Neural cell (in vitro differentiated cells): ENCODE measurements around the gene ZFYVE1. TPM values are rescaled to one million over a fixed set of nuclear protein-coding genes. Genes with fewer than 3 reads are reported as not detected.
A peak's percentile ranks its signal among the peaks of the same experiment; 100 is the strongest.

Source experiments
- H2AFZ ChIP-seq: fragments of 200-600, 300-800 bp; sonication (generic), shearing (Covaris generic); 2 replicates; pipeline ENCODE4 v1.6.0; 2014; ENCODE audit warnings: low read depth, mild to moderate bottlenecking, antibody characterized with exemption, low read length, moderate library complexity
- H3F3A ChIP-seq: fragments of 200-600 bp; shearing (Covaris generic); 2 replicates; pipeline ENCODE4 v1.6.1; 2016; ENCODE audit warnings: mild to moderate bottlenecking, moderate library complexity, mixed read lengths, antibody characterized with exemption, low read length; ENCODE audit not compliant: insufficient read depth, poor library complexity, severe bottlenecking
- H3K27ac ChIP-seq: fragments of 200-600, 300-800 bp; sonication (generic), shearing (Covaris generic); 2 replicates; pipeline ENCODE4 v1.5.1; 2014; ENCODE audit warnings: mild to moderate bottlenecking, low read length, moderate library complexity
- H3K27me3 ChIP-seq: fragments of 300-800, 200-600 bp; sonication (generic), shearing (Covaris generic); 2 replicates; pipeline ENCODE4 v1.6.0; 2014; ENCODE audit warnings: mild to moderate bottlenecking, low read depth, low read length, moderate library complexity; ENCODE audit not compliant: insufficient read depth
- H3K36me3 ChIP-seq: fragments of 300-800, 200-600 bp; sonication (generic), shearing (Covaris generic); 2 replicates; pipeline ENCODE4 v1.5.1; 2014; ENCODE audit warnings: mild to moderate bottlenecking, antibody characterized with exemption, low read length, moderate library complexity; ENCODE audit not compliant: insufficient read depth
- H3K4me2 ChIP-seq: fragments of 300-800, 200-600 bp; sonication (generic), shearing (Covaris generic); 2 replicates; pipeline ENCODE4 v1.6.0; 2014; ENCODE audit warnings: mild to moderate bottlenecking, low read length
- H3K4me3 ChIP-seq: fragments of 300-800, 200-600 bp; sonication (generic), shearing (Covaris generic); 2 replicates; pipeline ENCODE4 v1.5.1; 2014; ENCODE audit warnings: mild to moderate bottlenecking, low read length, moderate library complexity
- H3K79me2 ChIP-seq: fragments of 200-600 bp; shearing (Covaris generic); replicated peaks from 2 replicates; pipeline ENCODE4 v1.6.0; 2014; ENCODE audit warnings: mild to moderate bottlenecking, low read length, moderate library complexity; ENCODE audit not compliant: insufficient read depth
- H3K9ac ChIP-seq: fragments of 300-800, 200-600 bp; sonication (generic), shearing (Covaris generic); 2 replicates; pipeline ENCODE4 v1.6.1; 2016; ENCODE audit warnings: mild to moderate bottlenecking, low read length, mixed read lengths
- H3K9me2 ChIP-seq: fragments of 200-600 bp; shearing (Covaris generic); 2 replicates; pipeline ENCODE4 v1.6.1; 2016; ENCODE audit warnings: mild to moderate bottlenecking, low read length, mixed read lengths; ENCODE audit not compliant: insufficient read depth
- H3K9me3 ChIP-seq: fragments of 200-600, 300-800 bp; sonication (generic), shearing (Covaris generic); 2 replicates; pipeline ENCODE4 v1.6.1; 2016; ENCODE audit warnings: mild to moderate bottlenecking, mixed run types, low read length, moderate library complexity, mixed read lengths
- H4K20me1 ChIP-seq: fragments of 200-600 bp; shearing (Covaris generic); 2 replicates; pipeline ENCODE4 v1.6.1; 2016; ENCODE audit warnings: mild to moderate bottlenecking, mixed run types; ENCODE audit not compliant: insufficient read depth
- CTCF ChIP-seq: fragments of 450-650 bp; IDR thresholded peaks from 2 replicates; pipeline ENCODE4 v1.5.1; 2014; ENCODE audit warnings: antibody characterized with exemption, mild to moderate bottlenecking, moderate library complexity; ENCODE audit not compliant: poor library complexity, severe bottlenecking
- EP300 ChIP-seq: fragments of 450-650 bp; conservative IDR thresholded peaks from 2 replicates; pipeline ENCODE4 v1.6.1; 2014; ENCODE audit warnings: antibody characterized with exemption, mild to moderate bottlenecking, moderate library complexity; ENCODE audit not compliant: poor library complexity, severe bottlenecking
- EZH2 ChIP-seq: fragments of 200-600, 300-800 bp; shearing (Covaris generic), sonication (generic); IDR thresholded peaks from 2 replicates; pipeline ENCODE4 v1.6.1; 2014; ENCODE audit warnings: antibody characterized with exemption, low read length, borderline replicate concordance, mild to moderate bottlenecking; ENCODE audit not compliant: insufficient read depth, poor library complexity, severe bottlenecking
- MXI1 ChIP-seq: fragments of 450-650 bp; conservative IDR thresholded peaks from 2 replicates; pipeline ENCODE4 v1.6.1; 2014; ENCODE audit warnings: antibody characterized with exemption, mild to moderate bottlenecking; ENCODE audit not compliant: poor library complexity, severe bottlenecking
- POLR2AphosphoS5 ChIP-seq: IDR thresholded peaks from 2 replicates; pipeline ENCODE4 v1.6.1; 2012
- RAD21 ChIP-seq: fragments of 450-650 bp; conservative IDR thresholded peaks from 2 replicates; pipeline ENCODE4 v1.6.1; 2014; ENCODE audit warnings: antibody characterized with exemption, mild to moderate bottlenecking, moderate library complexity
- REST ChIP-seq: IDR thresholded peaks from 2 replicates; pipeline ENCODE4 v1.6.1; 2012; ENCODE audit warnings: borderline replicate concordance
- SMC3 ChIP-seq: fragments of 450-650 bp; conservative IDR thresholded peaks from 2 replicates; pipeline ENCODE4 v1.6.1; 2014; ENCODE audit warnings: antibody characterized with exemption, mild to moderate bottlenecking, moderate library complexity; ENCODE audit not compliant: poor library complexity
- TAF1 ChIP-seq: IDR thresholded peaks from 2 replicates; pipeline ENCODE4 v1.6.1; 2012; ENCODE audit warnings: low read depth
- polyA minus RNA-seq: library from RNA; depleted of rRNA, polyadenylated mRNA; stranded (reverse); fragments of >200 nt; gene quantifications from 2 replicates; pipeline ENCODE4 v1.2.3, GENCODE V29; 2014
- polyA plus RNA-seq: library from polyadenylated mRNA; depleted of rRNA; stranded (reverse); fragments of >200 nt; gene quantifications from 2 replicates; pipeline ENCODE4 v1.2.3, GENCODE V29; 2014

Gene ZFYVE1
- 11.5 and 13.1 TPM in 2 replicates for polyA plus RNA-seq
- polyA minus RNA-seq: 36.3 and 38.7 TPM in 2 replicates

GRCh38 chr14:73026845-73027542 lies at the start of gene ZFYVE1:
Gene ZFYVE1, minus strand, starts transcription at chr14:73027106. Its CDS starts 2,598 bp downstream, at chr14:73024508.
- no peaks in the 10 kb centered on the region for H3K9me3 ChIP-seq
- peak within 1 kb of the TSS; percentile 74 for H3K9ac ChIP-seq
- H3F3A ChIP-seq: no peaks in the 10 kb centered on the region
- peak within 1 kb of the TSS; percentile 82 for H3K4me3 ChIP-seq
- no peak for TF ChIP-seq RAD21
- no peak for TF ChIP-seq TAF1
- TF ChIP-seq MXI1: peak; percentile 81
- peak; percentile 38 for TF ChIP-seq EP300
- TF ChIP-seq POLR2AphosphoS5: peak; percentile 87
- TF ChIP-seq REST: peak; percentile 56
- no peaks in the 10 kb centered on the region for H3K36me3 ChIP-seq
- no peaks in the 10 kb centered on the region for H4K20me1 ChIP-seq
- H2AFZ ChIP-seq: peak within 1 kb of the TSS; percentile 40
- no peaks in the 10 kb centered on the region for H3K9me2 ChIP-seq
- peak within 1 kb of the TSS; percentile 67 for H3K27ac ChIP-seq
- no peaks in the 10 kb centered on the region for H3K27me3 ChIP-seq
- H3K79me2 ChIP-seq: peaks cover 38% of the 10 kb centered on the region
- H3K4me2 ChIP-seq: peak within 1 kb of the TSS; percentile 93

GRCh38 chr14:73069585-73069984 lies 42.7 kb upstream of the ZFYVE1 start:
- H3K27me3 ChIP-seq: no peaks in the 10 kb centered on the region
- no peak overlapping the region for H3K4me3 ChIP-seq
- H2AFZ ChIP-seq: no peak overlapping the region
- no peaks in the 10 kb centered on the region for H3F3A ChIP-seq
- H3K79me2 ChIP-seq: peaks cover 72% of the 10 kb centered on the region
- no peaks in the 10 kb centered on the region for H3K36me3 ChIP-seq
- no peak overlapping the region for H3K9ac ChIP-seq
- H4K20me1 ChIP-seq: peaks cover 4% of the 10 kb centered on the region
- no peak overlapping the region for H3K27ac ChIP-seq
- H3K9me3 ChIP-seq: no peaks in the 10 kb centered on the region
- H3K4me2 ChIP-seq: no peak overlapping the region
- no peaks in the 10 kb centered on the region for H3K9me2 ChIP-seq
- TF ChIP-seq TAF1: no peak

- H3K27ac ChIP-seq: peak overlapping the region; percentile 96
- H3K9me2 ChIP-seq: no peaks in the 10 kb centered on the region
- no peaks in the 10 kb centered on the region for H3K27me3 ChIP-seq
- H2AFZ ChIP-seq: peak overlapping the region; percentile 84
- H3K79me2 ChIP-seq: peaks cover 50% of the 10 kb centered on the region
- H3F3A ChIP-seq: peaks cover 12% of the 10 kb centered on the region
- H3K36me3 ChIP-seq: no peaks in the 10 kb centered on the region
- peak overlapping the region; percentile 99 for H3K9ac ChIP-seq
- TF ChIP-seq CTCF (no peak), TAF1 (no peak), MXI1 (no peak), EZH2 (no peak), RAD21 (no peak), REST (no peak), POLR2AphosphoS5 (no peak), SMC3 (no peak), EP300 (no peak)
- H3K4me2 ChIP-seq: peak overlapping the region; percentile 29
- no peaks in the 10 kb centered on the region for H3K9me3 ChIP-seq
- peaks cover 7% of the 10 kb centered on the region for H4K20me1 ChIP-seq
- H3K4me3 ChIP-seq: peak overlapping the region; percentile 99
Measured at GRCh38 chr14:73058922-73059673, 32.2 kb upstream of the ZFYVE1 start.
